ENCODE results near the gene HSPA1L. TPM values are rescaled to one million over a fixed set of nuclear protein-coding genes. Genes with fewer than 3 reads are reported as not detected.

The HSPA1L gene
- total and polyA plus RNA-seq, 10 of the 15 experiments (the other 5 are each of a cell fraction or from before 2014, with no cell fraction given) = 0.69 to 2.5 (median 1.5) TPM

- 0 out of 2 replicates have a peak, but pooled peaks have one; percentile 29 for TF ChIP-seq CEBPZ (IDR thresholded peaks at IDR 0.05; ENCODE audit: low read depth, low read length)
- 0 out of 2 replicates have a peak, but pooled peaks have one; percentile 20 for TF ChIP-seq MYB (IDR thresholded peaks at IDR 0.05; ENCODE audit: borderline replicate concordance, low read depth, low read length)
- TF ChIP-seq SKIL (IDR thresholded peaks at IDR 0.05; ENCODE audit: low read depth, poor library complexity, severe bottlenecking) = no peak
- no peak for TF ChIP-seq CHD4 (IDR thresholded peaks at IDR 0.05)
- 0 out of 2 replicates have a peak, but pooled peaks have one; percentile 44 for TF ChIP-seq ZNF384 (IDR thresholded peaks at IDR 0.05; ENCODE audit: borderline replicate concordance, low read depth, low read length)
- TF ChIP-seq NKRF (conservative IDR thresholded peaks at IDR 0.05) = peak; percentile 94
- 0 out of 2 replicates have a peak, but pooled peaks have one; percentile 39 for TF ChIP-seq SREBF1 (IDR thresholded peaks at IDR 0.05; ENCODE audit: low read length)
- no peak for TF ChIP-seq SUZ12 (IDR thresholded peaks at IDR 0.05; ENCODE audit: unreplicated experiment)
- TF ChIP-seq ZNF274 (IDR thresholded peaks at IDR 0.05; ENCODE audit: insufficient read depth, insufficient read length) = no peak
- no peak for TF ChIP-seq CBX3 (IDR thresholded peaks at IDR 0.05; ENCODE audit: borderline replicate concordance, low read depth)
- peak; percentile 96 for TF ChIP-seq PML (IDR thresholded peaks at IDR 0.05; ENCODE audit: low read length)
- TF ChIP-seq USF2 (IDR thresholded peaks at IDR 0.05; ENCODE audit: borderline replicate concordance, low read depth, low read length) = peak; percentile 95
- no peak for TF ChIP-seq ETV6 (conservative IDR thresholded peaks at IDR 0.05 in 1 of 2, IDR thresholded peaks at IDR 0.05 in 1 of 2; ENCODE audit: borderline replicate concordance in 1 of 2, low read depth in 1 of 2)
- TF ChIP-seq ZBTB33 (IDR thresholded peaks at IDR 0.05) = no peak
- 0 out of 2 replicates have a peak, but pooled peaks have one; percentile 24 for TF ChIP-seq TBL1XR1 (IDR thresholded peaks at IDR 0.05; ENCODE audit: low read depth, low read length)
Measured at GRCh38 chr6:31862344-31863235, 47.5 kb upstream of the HSPA1L start, which contains the start of gene NEU1 (continued).

Data from GM12878 (cell line).